Lower leg skin (tissue), 4 donors: ENCODE data around the gene P3H3. TPM values are rescaled to one million over a fixed set of nuclear protein-coding genes. Genes with fewer than 3 reads are reported as not detected.

ENCODE experiments used
- DNase-seq, 2 donors: peaks; one replicate each; pipeline ENCODE4 v3.0.0-alpha.2; 2019; ENCODE audit warnings: low spot score in 2 of 2
- H3K4me3 ChIP-seq: fragments of 200-600 bp; sonication (generic); 2 replicates; pipeline ENCODE4 v1.5.1; 2017; ENCODE audit warnings: mild to moderate bottlenecking, low read depth; ENCODE audit not compliant: poor library complexity, severe bottlenecking
- POLR2A ChIP-seq, 2 donors: fragments of 450-650 bp; IDR thresholded peaks; one replicate each; pipeline ENCODE4 v1.6.1; 2016 to 2017; ENCODE audit warnings: antibody characterized with exemption in 2 of 2, mild to moderate bottlenecking in 1 of 2, moderate library complexity in 1 of 2
- WGBS, 2 donors: methylation state at CpG; one replicate each; pipeline ENCODE4 v1.1.5; 2018; 5-methylcytosine and 5-hydroxymethylcytosine counted together
- intact Hi-C: fragments of 100-400 bp; cut with DNase I; formaldehyde crosslinking; loops from one replicate; pipeline ENCODE4 v1.15.0; 2023; ENCODE audit warnings: low total_unique reads
- total RNA-seq, 4 donors: library from RNA; depleted of rRNA; stranded (reverse); fragments of >200 nt; gene quantifications; one replicate each; pipeline ENCODE4 v1.1.0, GENCODE V29; 2016
- TF ChIP-seq, protein P1 (sequence below), 3 donors: fragments of 450-650 bp; IDR thresholded peaks; one replicate each; pipeline ENCODE4 v1.5.1; 2016; ENCODE audit warnings: antibody characterized with exemption in 3 of 3, mild to moderate bottlenecking in 3 of 3, moderate library complexity in 2 of 3

The P3H3 gene
- total RNA-seq, 4 donors from 2014 or later: 8.8 to 18.2 (median 11.8) TPM

DNA sequence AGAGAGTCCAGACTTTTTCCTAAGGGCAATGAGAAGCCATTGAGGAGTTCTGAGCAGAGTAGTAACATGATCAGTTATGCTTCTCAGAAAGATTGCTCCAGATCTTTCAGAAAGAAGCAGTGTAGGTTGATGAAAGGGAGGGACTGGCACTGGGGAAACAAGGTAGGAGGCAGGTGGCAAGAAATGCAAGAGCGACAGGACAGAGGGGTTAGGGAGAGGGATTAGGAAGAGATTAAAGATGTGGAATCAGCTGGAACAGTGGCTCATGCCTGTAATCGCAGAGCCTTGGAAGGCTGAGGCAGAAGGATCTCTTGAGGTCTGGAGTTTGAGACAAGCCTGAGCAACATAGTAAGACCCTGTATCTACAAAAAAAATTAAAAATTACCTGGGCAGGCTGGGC is 19.5 kb downstream of the P3H3 start:
- no peak overlapping the region for H3K4me3 ChIP-seq
- no peak for TF ChIP-seq POLR2A (IDR thresholded peaks at IDR 0.05)
- TF ChIP-seq, protein P1, sequence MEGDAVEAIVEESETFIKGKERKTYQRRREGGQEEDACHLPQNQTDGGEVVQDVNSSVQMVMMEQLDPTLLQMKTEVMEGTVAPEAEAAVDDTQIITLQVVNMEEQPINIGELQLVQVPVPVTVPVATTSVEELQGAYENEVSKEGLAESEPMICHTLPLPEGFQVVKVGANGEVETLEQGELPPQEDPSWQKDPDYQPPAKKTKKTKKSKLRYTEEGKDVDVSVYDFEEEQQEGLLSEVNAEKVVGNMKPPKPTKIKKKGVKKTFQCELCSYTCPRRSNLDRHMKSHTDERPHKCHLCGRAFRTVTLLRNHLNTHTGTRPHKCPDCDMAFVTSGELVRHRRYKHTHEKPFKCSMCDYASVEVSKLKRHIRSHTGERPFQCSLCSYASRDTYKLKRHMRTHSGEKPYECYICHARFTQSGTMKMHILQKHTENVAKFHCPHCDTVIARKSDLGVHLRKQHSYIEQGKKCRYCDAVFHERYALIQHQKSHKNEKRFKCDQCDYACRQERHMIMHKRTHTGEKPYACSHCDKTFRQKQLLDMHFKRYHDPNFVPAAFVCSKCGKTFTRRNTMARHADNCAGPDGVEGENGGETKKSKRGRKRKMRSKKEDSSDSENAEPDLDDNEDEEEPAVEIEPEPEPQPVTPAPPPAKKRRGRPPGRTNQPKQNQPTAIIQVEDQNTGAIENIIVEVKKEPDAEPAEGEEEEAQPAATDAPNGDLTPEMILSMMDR (IDR thresholded peaks at IDR 0.05): no peak
- intact Hi-C loops: no loop called here
- WGBS, 2 donors: 85 to 92% methylated on average over 2 of the region's 2 CpGs
- no peak for DNase-seq

DNA sequence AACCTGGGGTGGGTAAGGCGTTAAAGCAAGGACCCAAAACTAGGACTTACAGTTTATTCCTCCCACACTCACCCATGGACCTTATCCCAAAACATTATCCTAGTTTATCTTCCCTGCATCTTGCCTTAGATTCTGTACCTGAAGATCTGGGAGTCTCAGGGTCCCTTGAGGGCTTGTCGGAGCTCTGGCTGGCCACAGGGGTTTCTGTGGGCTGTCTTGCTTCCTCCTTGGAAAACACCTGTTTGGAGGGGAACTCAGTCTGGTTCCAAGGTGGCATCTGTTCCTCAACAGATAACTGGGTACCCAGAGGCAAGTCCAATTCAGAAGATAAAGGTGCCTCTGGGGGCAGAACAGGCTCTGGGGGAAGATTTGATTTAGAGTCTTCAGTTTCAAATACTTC is 21.2 kb downstream of the P3H3 start:
- no peak for DNase-seq
- 93 to 94% methylated on average over 2 of the region's 2 CpGs for WGBS, 2 donors
- TF ChIP-seq, protein P1 (IDR thresholded peaks at IDR 0.05): no peak
- TF ChIP-seq POLR2A (IDR thresholded peaks at IDR 0.05): no peak
- intact Hi-C loops: no loop called here
- H3K4me3 ChIP-seq: no peak overlapping the region

- WGBS, 2 donors: 83 to 89% methylated on average over 10 of the region's 10 CpGs
- DNase-seq: no peak
- TF ChIP-seq, protein P1 (IDR thresholded peaks at IDR 0.05): no peak
- TF ChIP-seq POLR2A (IDR thresholded peaks at IDR 0.05): no peak
- H3K4me3 ChIP-seq: no peak overlapping the region
- intact Hi-C loops: no loop called here
Observed at GRCh38 chr12:6849976-6850560, 21.9 kb downstream of the P3H3 start.

- TF ChIP-seq, protein P1 (IDR thresholded peaks at IDR 0.05): no peak
- TF ChIP-seq POLR2A (IDR thresholded peaks at IDR 0.05): no peak
- H3K4me3 ChIP-seq: no peak overlapping the region
- intact Hi-C loops: no loop called here
- peak; percentile 53 to 91 for DNase-seq
- WGBS, 2 donors: 30 to 44% methylated on average over 16 of the region's 16 CpGs
Observed at GRCh38 chr12:6850796-6851152, 22.6 kb downstream of the P3H3 start.

DNA sequence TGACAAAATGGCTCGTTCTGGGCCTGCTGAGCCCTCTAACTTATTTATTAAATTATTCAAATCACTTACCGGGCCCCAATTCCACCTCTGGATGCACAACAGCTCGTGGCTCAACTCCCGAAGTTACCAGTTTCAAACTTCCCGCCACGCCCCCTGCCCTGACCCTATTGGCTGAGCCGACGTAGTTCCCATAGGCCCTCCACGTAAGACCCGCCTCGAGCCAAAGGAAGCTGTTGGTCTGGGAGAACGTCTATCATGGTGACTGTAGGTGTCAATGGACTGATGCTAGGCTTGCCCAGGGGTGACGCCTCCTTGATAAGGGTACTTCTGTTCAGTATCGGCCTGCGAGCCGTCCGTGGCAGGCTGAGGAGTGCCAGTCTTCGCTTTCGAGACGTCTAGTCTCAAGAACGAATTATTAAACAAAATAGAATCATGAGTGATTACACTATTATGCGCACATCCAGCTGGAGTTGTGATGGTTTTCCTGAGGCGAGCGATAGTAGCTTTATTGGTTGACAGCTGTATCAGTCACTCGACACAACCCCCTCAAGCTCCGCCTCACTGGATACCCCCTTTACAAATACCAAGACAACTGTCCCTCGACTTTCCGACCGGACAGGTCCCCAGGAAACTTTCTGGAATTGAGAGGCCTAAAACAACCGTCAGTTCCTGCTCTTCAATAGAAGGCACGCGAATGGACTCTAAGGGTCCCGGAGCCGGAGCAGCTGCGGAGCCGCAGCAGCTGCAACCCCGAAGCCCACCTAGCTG is 23.1 kb downstream of the P3H3 start, which contains the start of gene CDCA3:
CDCA3 (minus strand) TSS at position 134 of the 768 bp plus-strand sequence. CDS start 334 bp downstream, outside the sequence.
- intact Hi-C loops: no loop called here
- 0% methylated on average over 37 of the region's 37 CpGs for WGBS, 2 donors
- no peak for TF ChIP-seq POLR2A (IDR thresholded peaks at IDR 0.05)
- TF ChIP-seq, protein P1 (IDR thresholded peaks at IDR 0.05): no peak
- peak within 1 kb of the TSS; percentile 39 for H3K4me3 ChIP-seq
- peak; percentile 97 to 98 for DNase-seq
